ENCODE results near the gene PPP3CA.

The PPP3CA gene

DNA sequence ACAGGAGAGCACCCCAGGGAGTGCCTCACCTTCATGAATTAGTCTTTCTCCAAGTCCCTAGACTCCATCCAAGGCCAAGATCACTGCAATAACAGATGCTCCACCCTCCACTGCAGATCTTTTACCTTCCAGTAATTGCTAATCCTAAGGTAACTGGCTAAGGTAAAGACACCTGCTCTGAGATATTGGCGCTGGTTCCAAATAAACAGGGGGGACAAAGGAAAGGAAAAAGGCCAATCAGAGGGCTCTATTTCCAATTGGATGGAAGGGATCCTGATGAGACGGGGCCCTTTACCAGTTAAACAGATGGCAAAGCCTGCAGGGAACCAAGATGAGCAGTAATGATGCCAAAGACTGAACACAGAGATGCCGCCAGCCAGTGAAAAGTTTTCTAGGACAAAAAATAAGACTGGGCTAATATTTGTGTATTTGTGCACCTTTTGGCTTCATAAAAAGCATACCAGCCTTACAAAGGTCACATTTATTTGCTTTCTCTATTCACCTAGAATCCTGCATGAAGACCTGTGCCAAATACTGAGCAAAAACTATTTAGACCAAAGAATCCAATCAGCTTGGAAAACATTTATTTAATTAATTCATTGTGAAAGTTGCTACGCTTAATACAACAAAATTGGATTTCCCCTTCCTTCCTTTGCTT, 148.5 kb downstream of the PPP3CA start:
- H3K4me2 ChIP-seq (ENCODE audit: low read length), result no peak overlapping the region
- no peak overlapping the region for H2AFZ ChIP-seq
- H3K9ac ChIP-seq, result no peak overlapping the region
- no peak overlapping the region for H3K4me3 ChIP-seq (ENCODE audit: low read depth, low read length)
- H3K79me2 ChIP-seq, result no peaks in the 10 kb centered on the region
- H3K27me3 ChIP-seq (ENCODE audit: control insufficient read depth, insufficient read depth, low read length), result no peaks in the 10 kb centered on the region
- TF ChIP-seq, protein P1, sequence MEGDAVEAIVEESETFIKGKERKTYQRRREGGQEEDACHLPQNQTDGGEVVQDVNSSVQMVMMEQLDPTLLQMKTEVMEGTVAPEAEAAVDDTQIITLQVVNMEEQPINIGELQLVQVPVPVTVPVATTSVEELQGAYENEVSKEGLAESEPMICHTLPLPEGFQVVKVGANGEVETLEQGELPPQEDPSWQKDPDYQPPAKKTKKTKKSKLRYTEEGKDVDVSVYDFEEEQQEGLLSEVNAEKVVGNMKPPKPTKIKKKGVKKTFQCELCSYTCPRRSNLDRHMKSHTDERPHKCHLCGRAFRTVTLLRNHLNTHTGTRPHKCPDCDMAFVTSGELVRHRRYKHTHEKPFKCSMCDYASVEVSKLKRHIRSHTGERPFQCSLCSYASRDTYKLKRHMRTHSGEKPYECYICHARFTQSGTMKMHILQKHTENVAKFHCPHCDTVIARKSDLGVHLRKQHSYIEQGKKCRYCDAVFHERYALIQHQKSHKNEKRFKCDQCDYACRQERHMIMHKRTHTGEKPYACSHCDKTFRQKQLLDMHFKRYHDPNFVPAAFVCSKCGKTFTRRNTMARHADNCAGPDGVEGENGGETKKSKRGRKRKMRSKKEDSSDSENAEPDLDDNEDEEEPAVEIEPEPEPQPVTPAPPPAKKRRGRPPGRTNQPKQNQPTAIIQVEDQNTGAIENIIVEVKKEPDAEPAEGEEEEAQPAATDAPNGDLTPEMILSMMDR (IDR thresholded peaks at IDR 0.05), result no peak
- no peaks in the 10 kb centered on the region for H3K36me3 ChIP-seq (ENCODE audit: control insufficient read depth, insufficient read depth, low read length)
- H3K9me3 ChIP-seq (ENCODE audit: control insufficient read depth, low read length), result no peaks in the 10 kb centered on the region
- H3K27ac ChIP-seq, result no peak overlapping the region
- H3K4me1 ChIP-seq, result peaks cover 7% of the 10 kb centered on the region

DNA sequence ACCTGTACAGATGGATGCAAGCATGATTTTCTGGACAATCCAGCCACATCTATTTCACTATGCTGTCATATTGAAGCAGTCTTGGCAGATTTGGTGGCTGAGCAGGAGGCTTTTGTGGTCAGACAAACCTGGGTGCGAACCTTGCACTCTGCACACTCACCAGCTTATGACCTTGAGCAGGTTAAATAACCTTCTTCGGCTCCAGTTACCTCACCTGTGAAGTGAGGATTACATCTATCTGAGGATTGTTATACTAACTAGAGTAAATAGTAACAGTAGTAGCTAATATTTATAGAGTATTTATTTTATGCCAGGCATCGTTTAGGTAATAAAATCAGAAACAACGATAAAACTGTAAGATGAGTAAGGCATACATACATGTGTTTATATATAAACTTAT, 150.0 kb downstream of the PPP3CA start:
- TF ChIP-seq, protein P1 (IDR thresholded peaks at IDR 0.05), result no peak
- H3K4me2 ChIP-seq (ENCODE audit: low read length), result no peak overlapping the region

DNA sequence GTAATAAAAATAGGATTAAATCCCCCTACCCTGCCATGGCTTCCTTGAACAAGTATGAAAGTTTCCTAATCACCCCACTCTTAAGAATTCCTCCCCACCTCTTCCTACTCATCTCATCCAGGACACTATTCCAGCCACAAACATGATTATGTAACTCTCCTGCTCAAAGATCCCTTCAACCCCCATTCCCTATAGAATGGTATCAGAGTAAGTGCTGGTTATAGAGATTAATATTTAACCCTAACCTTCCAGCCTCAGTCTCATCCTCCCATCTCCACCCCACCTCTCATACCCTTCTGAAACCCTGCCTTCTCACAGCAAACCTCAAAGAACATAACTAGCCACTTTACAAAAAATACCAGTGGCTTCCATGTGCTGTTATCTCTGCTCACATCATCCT, 155.1 kb downstream of the PPP3CA start:
- Histone ChIP-seq H3K9me3 (ENCODE audit: control insufficient read depth, low read length) (no peaks in the 10 kb centered on the region), H3K36me3 (ENCODE audit: control insufficient read depth, insufficient read depth, low read length) (no peaks in the 10 kb centered on the region), H3K9ac (no peak overlapping the region), H3K4me1 (peaks cover 2% of the 10 kb centered on the region), H2AFZ (no peak overlapping the region), H3K27ac (peak overlapping the region; percentile 49), H3K4me3 (ENCODE audit: low read depth, low read length) (no peak overlapping the region), H3K79me2 (no peaks in the 10 kb centered on the region), H3K4me2 (ENCODE audit: low read length) (no peak overlapping the region), H3K27me3 (ENCODE audit: control insufficient read depth, insufficient read depth, low read length) (no peaks in the 10 kb centered on the region)
- TF ChIP-seq, protein P1 (IDR thresholded peaks at IDR 0.05), result no peak

More for the DNA sequence above, 150.0 kb downstream of the PPP3CA start:
- no peak overlapping the region for H3K9ac ChIP-seq
- H3K79me2 ChIP-seq, result no peaks in the 10 kb centered on the region
- H3K27me3 ChIP-seq (ENCODE audit: control insufficient read depth, insufficient read depth, low read length), result no peaks in the 10 kb centered on the region
- H3K4me1 ChIP-seq, result peaks cover 7% of the 10 kb centered on the region
- no peak overlapping the region for H2AFZ ChIP-seq
- no peak overlapping the region for H3K4me3 ChIP-seq (ENCODE audit: low read depth, low read length)
- H3K36me3 ChIP-seq (ENCODE audit: control insufficient read depth, insufficient read depth, low read length), result no peaks in the 10 kb centered on the region
- no peaks in the 10 kb centered on the region for H3K9me3 ChIP-seq (ENCODE audit: control insufficient read depth, low read length)
- no peak overlapping the region for H3K27ac ChIP-seq

- Histone ChIP-seq H3K4me3 (ENCODE audit: low read depth, low read length) (no peak overlapping the region), H3K27me3 (ENCODE audit: control insufficient read depth, insufficient read depth, low read length) (no peaks in the 10 kb centered on the region), H2AFZ (no peak overlapping the region), H3K79me2 (no peaks in the 10 kb centered on the region), H3K4me2 (ENCODE audit: low read length) (no peak overlapping the region), H3K9me3 (ENCODE audit: control insufficient read depth, low read length) (no peaks in the 10 kb centered on the region), H3K27ac (peak overlapping the region; percentile 49), H3K36me3 (ENCODE audit: control insufficient read depth, insufficient read depth, low read length) (no peaks in the 10 kb centered on the region), H3K4me1 (peaks cover 2% of the 10 kb centered on the region), H3K9ac (no peak overlapping the region)
- TF ChIP-seq, protein P1 (IDR thresholded peaks at IDR 0.05), result no peak
Observed at GRCh38 chr4:101191302-101192098, 155.8 kb downstream of the PPP3CA start.
